ENCODE measurements around the gene IGLON5. TPM values are rescaled to one million over a fixed set of nuclear protein-coding genes. Genes with fewer than 3 reads are reported as not detected.
A peak's percentile ranks its signal among the peaks of the same experiment; 100 is the strongest.

IGLON5 gene
- total RNA-seq, 2 donors from 2014 or later = not detected

- WGBS, 2 donors = 1 to 3% methylated on average over 21 to 75 of the region's 75 CpGs
- Histone ChIP-seq H3K27me3 (peaks cover 0 to 23% of the 10 kb centered on the region in 2 donors), H3K4me1 (peaks cover 8% of the 10 kb centered on the region), H3K36me3 (replicated peaks in 1 of 2; ENCODE audit: insufficient read depth in 1 of 2, low read depth in 2 of 2) (no peaks in the 10 kb centered on the region), H3K9me3 (no peaks in the 10 kb centered on the region), H3K4me3 (no peak overlapping the region), H3K27ac (no peak overlapping the region)
- ATAC-seq = peak; percentile 15
- peak in 2 of 4 donors; percentile 40 to 44 for DNase-seq
- intact Hi-C loops (cut with DNase I) = no loop called here
- TF ChIP-seq, protein P1, sequence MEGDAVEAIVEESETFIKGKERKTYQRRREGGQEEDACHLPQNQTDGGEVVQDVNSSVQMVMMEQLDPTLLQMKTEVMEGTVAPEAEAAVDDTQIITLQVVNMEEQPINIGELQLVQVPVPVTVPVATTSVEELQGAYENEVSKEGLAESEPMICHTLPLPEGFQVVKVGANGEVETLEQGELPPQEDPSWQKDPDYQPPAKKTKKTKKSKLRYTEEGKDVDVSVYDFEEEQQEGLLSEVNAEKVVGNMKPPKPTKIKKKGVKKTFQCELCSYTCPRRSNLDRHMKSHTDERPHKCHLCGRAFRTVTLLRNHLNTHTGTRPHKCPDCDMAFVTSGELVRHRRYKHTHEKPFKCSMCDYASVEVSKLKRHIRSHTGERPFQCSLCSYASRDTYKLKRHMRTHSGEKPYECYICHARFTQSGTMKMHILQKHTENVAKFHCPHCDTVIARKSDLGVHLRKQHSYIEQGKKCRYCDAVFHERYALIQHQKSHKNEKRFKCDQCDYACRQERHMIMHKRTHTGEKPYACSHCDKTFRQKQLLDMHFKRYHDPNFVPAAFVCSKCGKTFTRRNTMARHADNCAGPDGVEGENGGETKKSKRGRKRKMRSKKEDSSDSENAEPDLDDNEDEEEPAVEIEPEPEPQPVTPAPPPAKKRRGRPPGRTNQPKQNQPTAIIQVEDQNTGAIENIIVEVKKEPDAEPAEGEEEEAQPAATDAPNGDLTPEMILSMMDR (IDR thresholded peaks at IDR 0.05) = no peak
- TF ChIP-seq POLR2A (IDR thresholded peaks at IDR 0.05) = no peak
Observed at GRCh38 chr19:51327066-51328001, 15.9 kb downstream of the IGLON5 start.

GRCh38 chr19:51329411-51329810 lies 18.0 kb downstream of the IGLON5 start:
- 72 to 78% methylated on average over 5 of the region's 5 CpGs for WGBS, 2 donors

DNA sequence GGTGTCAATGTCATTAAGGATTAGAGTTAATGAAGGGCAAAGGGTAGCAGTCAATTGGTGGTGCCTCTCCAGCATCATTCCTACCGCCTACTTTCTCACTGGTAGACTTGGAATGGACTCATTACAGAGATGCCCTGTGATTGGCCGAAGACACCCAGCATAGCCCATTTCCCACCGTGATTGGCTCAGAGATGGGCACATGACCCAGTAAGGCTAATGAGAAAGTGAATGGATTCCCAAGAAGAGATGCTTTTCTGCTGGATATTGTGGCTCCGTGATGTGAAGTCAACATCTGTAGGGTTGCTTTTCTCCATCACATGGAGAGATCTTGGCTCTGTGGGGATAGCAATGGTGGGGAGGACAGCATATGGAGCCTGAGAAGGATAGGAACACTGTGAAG lies 18.9 kb downstream of the IGLON5 start:
- Histone ChIP-seq H3K27ac (no peak overlapping the region), H3K27me3 (peaks cover 0 to 23% of the 10 kb centered on the region in 2 donors), H3K9me3 (no peaks in the 10 kb centered on the region), H3K4me3 (no peak overlapping the region), H3K4me1 (peaks cover 8% of the 10 kb centered on the region), H3K36me3 (replicated peaks in 1 of 2; ENCODE audit: insufficient read depth in 1 of 2, low read depth in 2 of 2) (no peaks in the 10 kb centered on the region)
- no peak for TF ChIP-seq POLR2A (IDR thresholded peaks at IDR 0.05)
- TF ChIP-seq, protein P1 (IDR thresholded peaks at IDR 0.05) = no peak
- ATAC-seq = no peak
- intact Hi-C loops (cut with DNase I) = no loop called here
- WGBS, 2 donors = 78 to 91% methylated on average over 4 of the region's 4 CpGs
- DNase-seq = no peak

More at GRCh38 chr19:51329411-51329810, 18.0 kb downstream of the IGLON5 start:
- Histone ChIP-seq H3K4me1 (peaks cover 8% of the 10 kb centered on the region), H3K9me3 (no peaks in the 10 kb centered on the region), H3K4me3 (no peak overlapping the region), H3K27me3 (peaks cover 0 to 23% of the 10 kb centered on the region in 2 donors), H3K27ac (no peak overlapping the region), H3K36me3 (replicated peaks in 1 of 2; ENCODE audit: insufficient read depth in 1 of 2, low read depth in 2 of 2) (no peaks in the 10 kb centered on the region)
- ATAC-seq = no peak
- intact Hi-C loops (cut with DNase I) = no loop called here
- DNase-seq = no peak
- no peak for TF ChIP-seq POLR2A (IDR thresholded peaks at IDR 0.05)
- TF ChIP-seq, protein P1 (IDR thresholded peaks at IDR 0.05) = no peak

GRCh38 chr19:51331193-51331592 lies 19.7 kb downstream of the IGLON5 start:
- Histone ChIP-seq H3K4me1 (peaks cover 8% of the 10 kb centered on the region), H3K27me3 (peaks cover 0 to 18% of the 10 kb centered on the region in 2 donors), H3K4me3 (no peak overlapping the region), H3K27ac (no peak overlapping the region), H3K9me3 (no peaks in the 10 kb centered on the region), H3K36me3 (replicated peaks in 1 of 2; ENCODE audit: insufficient read depth in 1 of 2, low read depth in 2 of 2) (no peaks in the 10 kb centered on the region)
- TF ChIP-seq, protein P1 (IDR thresholded peaks at IDR 0.05) = no peak
- TF ChIP-seq POLR2A (IDR thresholded peaks at IDR 0.05) = no peak
- intact Hi-C loops (cut with DNase I) = no loop called here
- ATAC-seq (no peak), DNase-seq (no peak)
- WGBS, 2 donors = 65 to 69% methylated on average over 3 of the region's 3 CpGs

Data from body of pancreas (tissue), 4 donors.